GM18873 (cell line): ENCODE data around the gene HUNK.

Experiments used
- ATAC-seq: cut with Tn5 transposase; IDR thresholded peaks from one replicate; pipeline ENCODE4 v1.9.1; 2021; ENCODE audit warnings: mild to moderate bottlenecking, moderate library complexity, moderate number of reproducible peaks; ENCODE audit not compliant: unreplicated experiment, low FRiP score

HUNK gene

GRCh38 chr21:31991356-31992331, 118.8 kb downstream of the HUNK start:
- ATAC-seq: no peak

GRCh38 chr21:31992391-31992790, 119.6 kb downstream of the HUNK start:
- ATAC-seq: no peak

GRCh38 chr21:31993826-31994825, 121.3 kb downstream of the HUNK start:
- ATAC-seq: no peak

- no peak for ATAC-seq
Measured at GRCh38 chr21:31997191-31997590, 124.4 kb downstream of the HUNK start.

- no peak for ATAC-seq
Measured at GRCh38 chr21:31999810-32000468, 127.1 kb downstream of the HUNK start.

- ATAC-seq: no peak
Measured at GRCh38 chr21:32001390-32001789, 128.6 kb downstream of the HUNK start.

GRCh38 chr21:32003411-32003810, 130.6 kb downstream of the HUNK start:
- no peak for ATAC-seq

- no peak for ATAC-seq
Measured at GRCh38 chr21:32004291-32004690, 131.5 kb downstream of the HUNK start.

GRCh38 chr21:32007456-32007855, 134.6 kb downstream of the HUNK start:
- no peak for ATAC-seq

- ATAC-seq: no peak
Measured at GRCh38 chr21:32008714-32009113, 135.9 kb downstream of the HUNK start.

- ATAC-seq: no peak
Measured at GRCh38 chr21:32009263-32009662, 136.4 kb downstream of the HUNK start.

- no peak for ATAC-seq
Measured at GRCh38 chr21:32015461-32016139, 142.8 kb downstream of the HUNK start.

- no peak for ATAC-seq
Measured at GRCh38 chr21:32018381-32018780, 145.6 kb downstream of the HUNK start.

- no peak for ATAC-seq
Measured at GRCh38 chr21:32020564-32020963, 147.7 kb downstream of the HUNK start.

GRCh38 chr21:32021319-32021994, 148.6 kb downstream of the HUNK start:
- no peak for ATAC-seq

- no peak for ATAC-seq
Measured at GRCh38 chr21:32022146-32022545, 149.3 kb downstream of the HUNK start.

- no peak for ATAC-seq
Measured at GRCh38 chr21:32030146-32030652, 157.4 kb downstream of the HUNK start.

GRCh38 chr21:32034850-32035249, 162.0 kb downstream of the HUNK start:
- ATAC-seq: no peak

GRCh38 chr21:32035617-32036016, 162.8 kb downstream of the HUNK start:
- ATAC-seq: no peak
